ENCODE results near the gene UPK3A. TPM values are rescaled to one million over a fixed set of nuclear protein-coding genes. Genes with fewer than 3 reads are reported as not detected.
A peak's percentile ranks its signal among the peaks of the same experiment; 100 is the strongest.
"Not testable (repeated sequence)": the region's sequence is repeated elsewhere in the genome, so short reads cannot be mapped to it uniquely, and the experiment has no call there.

The UPK3A gene
- polyA plus RNA-seq, 6 donors from 2014 or later, result 0.55 to 0.57 TPM; not detected in 4

DNA sequence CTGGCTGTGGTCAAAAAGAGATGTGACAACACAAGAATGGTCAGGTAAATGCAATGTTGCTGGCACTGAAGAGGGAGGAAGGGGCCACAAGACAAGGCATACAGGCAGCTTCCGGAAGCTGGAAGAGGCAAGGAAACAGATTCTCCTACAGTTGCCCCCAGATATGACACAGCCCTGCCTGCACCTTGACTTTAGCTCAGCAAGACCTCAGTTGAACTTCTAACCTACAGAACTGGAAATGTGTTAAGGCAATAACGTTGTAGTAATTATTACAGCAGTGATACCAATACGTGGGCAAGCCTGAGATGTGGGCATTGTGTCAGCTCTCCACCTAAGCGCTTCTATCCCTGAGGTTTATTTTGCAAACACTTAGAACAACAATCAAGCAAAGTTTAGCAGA lies 39.8 kb upstream of the UPK3A start:
- H3K27me3 Mint-ChIP-seq, result no peaks in the 10 kb centered on the region
- H3K4me3 Mint-ChIP-seq, result peak overlapping the region in 1 of 8 donors; percentile 41
- peak overlapping the region in 2 of 6 donors; percentile 12 to 28 for H3K27ac Mint-ChIP-seq
- peaks cover 36 to 47% (median 44%) of the 10 kb centered on the region in 3 donors for H3K4me1 Mint-ChIP-seq
- no peak for DNase-seq
- no peak for ATAC-seq (ENCODE audit: low read depth in 2 of 2)
- no peaks in the 10 kb centered on the region for H3K36me3 Mint-ChIP-seq
- no peaks in the 10 kb centered on the region for H3K9me3 Mint-ChIP-seq

DNA sequence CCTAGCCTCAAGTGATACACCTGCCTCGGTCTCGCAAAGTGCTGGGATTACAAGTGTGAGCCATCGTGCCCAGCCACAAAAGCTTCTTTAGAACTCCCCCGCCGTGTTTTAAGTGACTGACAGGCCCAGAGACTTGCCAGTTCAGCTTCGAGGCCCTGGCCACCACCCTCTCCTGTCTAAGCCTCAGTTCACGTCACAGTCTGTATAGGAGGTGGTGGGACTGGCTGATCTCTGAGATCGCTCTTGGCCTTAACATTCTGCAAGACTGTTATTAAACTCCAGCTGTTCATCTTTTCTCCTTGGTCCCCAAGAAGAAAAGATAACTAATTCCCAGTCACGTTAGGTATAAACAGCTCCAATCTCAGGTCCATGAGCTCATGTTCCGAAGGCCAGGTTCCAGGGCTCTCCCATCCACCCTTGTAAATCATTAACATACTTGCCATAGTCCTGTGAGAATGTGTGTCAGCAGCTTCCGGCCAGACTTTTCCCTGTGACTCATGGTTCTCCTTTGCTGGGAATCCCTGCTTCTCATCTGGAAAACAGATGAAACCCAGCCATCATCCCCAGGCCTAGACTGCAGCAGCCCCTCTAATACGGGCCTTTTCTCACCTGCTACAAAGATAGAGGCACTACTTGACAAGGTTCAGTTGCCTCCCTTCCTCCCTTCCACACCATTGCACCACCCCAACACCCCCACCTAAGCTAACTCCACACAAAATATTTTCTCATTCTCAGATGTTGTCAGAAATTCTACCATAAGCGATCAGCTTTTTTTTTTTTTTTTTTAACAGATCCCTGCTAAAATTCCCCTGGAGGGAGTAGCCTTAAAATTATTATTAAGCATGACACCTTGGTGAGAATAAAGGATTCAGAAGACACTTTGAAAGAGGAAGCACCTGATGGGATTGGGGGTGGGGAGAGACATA lies 38.4 kb upstream of the UPK3A start:
- peak overlapping the region in 6 of 8 donors; percentile 1 to 88 (median 42) for H3K4me3 Mint-ChIP-seq
- DNase-seq (peak; percentile 33), ATAC-seq (ENCODE audit: low read depth in 2 of 2) (peak; percentile 59 to 60)
- peaks cover 31 to 37% (median 36%) of the 10 kb centered on the region in 3 donors for H3K4me1 Mint-ChIP-seq
- peak overlapping the region in 4 of 6 donors; percentile 74 to 89 (median 78) for H3K27ac Mint-ChIP-seq
- no peaks in the 10 kb centered on the region for H3K36me3 Mint-ChIP-seq
- no peaks in the 10 kb centered on the region for H3K27me3 Mint-ChIP-seq
- H3K9me3 Mint-ChIP-seq, result no peaks in the 10 kb centered on the region

DNA sequence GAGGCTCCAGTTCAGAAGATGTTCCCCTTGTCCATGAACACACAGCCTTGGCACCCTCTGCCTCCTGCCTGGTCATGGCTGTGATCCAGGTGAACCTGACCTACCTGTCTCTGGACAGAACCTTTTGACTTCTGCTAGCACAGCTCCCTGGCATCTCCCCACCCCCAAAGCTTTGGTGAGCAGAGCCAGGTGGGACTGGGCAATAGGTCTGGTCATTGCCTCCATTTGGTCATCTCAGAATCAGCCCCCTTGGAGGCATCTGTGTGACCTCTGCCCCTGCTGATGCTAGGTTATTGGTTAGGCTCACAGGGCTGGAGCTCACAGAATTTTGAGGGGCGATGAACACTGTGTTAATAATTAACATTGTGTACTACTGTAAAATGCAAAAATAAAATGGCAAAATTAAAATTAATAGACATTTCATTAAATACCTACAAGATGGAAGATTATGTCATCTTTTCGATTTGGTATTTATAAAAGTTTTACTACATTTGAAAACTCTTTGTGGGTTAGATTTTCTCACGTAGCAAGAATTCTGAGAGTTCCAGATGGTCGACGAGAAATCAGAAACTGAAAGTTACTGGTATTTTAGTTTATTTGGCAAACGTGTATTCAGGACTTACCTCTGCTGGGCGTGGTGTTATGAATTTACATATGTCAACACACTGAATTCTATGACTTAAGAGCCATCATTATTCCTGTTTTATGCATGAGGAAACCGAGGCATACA lies 35.8 kb upstream of the UPK3A start:
- no peak for DNase-seq
- H3K36me3 Mint-ChIP-seq, result no peaks in the 10 kb centered on the region
- H3K9me3 Mint-ChIP-seq, result no peaks in the 10 kb centered on the region
- no peaks in the 10 kb centered on the region for H3K27me3 Mint-ChIP-seq
- ATAC-seq (ENCODE audit: low read depth in 2 of 2), result peak; percentile 44 to 64
- H3K27ac Mint-ChIP-seq, result peak overlapping the region in 3 of 6 donors; percentile 62 to 80 (median 74)
- H3K4me1 Mint-ChIP-seq, result peaks cover 21 to 31% (median 24%) of the 10 kb centered on the region in 3 donors
- H3K4me3 Mint-ChIP-seq, result peak overlapping the region in 3 of 8 donors; percentile 15 to 42 (median 33)

DNA sequence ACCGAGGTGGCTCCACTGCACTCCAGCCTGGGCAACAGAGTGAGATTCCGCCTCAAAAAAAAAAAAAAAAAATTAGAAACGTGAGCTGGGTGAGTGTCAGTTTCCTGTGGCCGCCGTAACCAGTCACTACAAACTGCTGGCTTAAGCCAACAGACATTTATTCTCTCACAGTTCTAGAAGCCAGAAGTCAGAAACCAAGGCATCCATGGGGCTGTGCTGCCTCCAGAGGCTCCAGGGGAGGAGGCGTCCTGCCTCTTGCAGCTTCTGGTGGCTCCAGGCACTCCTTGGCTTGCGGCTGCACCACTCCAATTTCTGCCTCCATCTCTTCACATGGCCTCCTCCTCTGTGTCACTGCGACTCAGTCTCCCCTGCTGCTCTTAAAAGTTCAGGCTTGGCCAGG lies 32.9 kb upstream of the UPK3A start:
- no peak overlapping the region for H3K27ac Mint-ChIP-seq
- H3K27me3 Mint-ChIP-seq, result no peaks in the 10 kb centered on the region
- no peaks in the 10 kb centered on the region for H3K9me3 Mint-ChIP-seq
- H3K4me3 Mint-ChIP-seq, result peak overlapping the region in 1 of 8 donors; percentile 5
- H3K36me3 Mint-ChIP-seq, result no peaks in the 10 kb centered on the region
- no peak for ATAC-seq (ENCODE audit: low read depth in 2 of 2)
- peaks cover 11 to 20% (median 12%) of the 10 kb centered on the region in 3 donors for H3K4me1 Mint-ChIP-seq
- no peak for DNase-seq

DNA sequence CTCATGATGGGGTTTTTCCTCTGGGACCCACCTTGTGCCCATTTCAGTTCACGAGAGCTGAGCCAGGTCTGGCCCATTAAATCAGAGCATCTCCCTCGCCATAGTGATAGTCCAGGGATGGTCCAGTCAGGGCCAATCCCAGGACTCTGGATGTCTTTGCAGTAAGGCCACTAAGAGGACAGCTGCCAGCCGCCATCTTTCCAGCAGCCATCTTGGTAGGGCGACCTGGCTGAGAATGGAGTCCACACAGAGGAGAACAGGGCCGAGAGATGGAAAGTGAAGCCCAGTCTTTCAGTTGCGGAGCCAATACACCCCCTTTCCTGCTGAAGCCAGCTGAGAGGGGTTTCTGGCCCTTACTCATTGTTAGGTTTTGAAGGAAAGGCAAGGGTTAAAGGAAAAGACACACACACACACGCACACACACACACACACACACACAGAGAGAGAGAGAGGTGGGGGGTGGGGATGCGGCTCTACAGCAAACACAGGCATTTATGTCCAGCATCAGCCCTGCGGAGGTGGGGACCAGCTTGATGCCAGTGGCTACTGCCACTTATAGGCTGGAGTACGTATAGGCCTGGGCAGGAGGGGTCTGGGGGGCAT lies 31.6 kb upstream of the UPK3A start:
- Mint-ChIP-seq H3K9me3 (no peaks in the 10 kb centered on the region), H3K36me3 (no peaks in the 10 kb centered on the region), H3K27ac (peak overlapping the region in 1 of 6 donors; percentile 76), H3K27me3 (no peaks in the 10 kb centered on the region), H3K4me3 (no peak overlapping the region), H3K4me1 (peaks cover 9 to 19% (median 16%) of the 10 kb centered on the region in 3 donors)
- ATAC-seq (ENCODE audit: low read depth in 2 of 2) (no peak), DNase-seq (no peak)

DNA sequence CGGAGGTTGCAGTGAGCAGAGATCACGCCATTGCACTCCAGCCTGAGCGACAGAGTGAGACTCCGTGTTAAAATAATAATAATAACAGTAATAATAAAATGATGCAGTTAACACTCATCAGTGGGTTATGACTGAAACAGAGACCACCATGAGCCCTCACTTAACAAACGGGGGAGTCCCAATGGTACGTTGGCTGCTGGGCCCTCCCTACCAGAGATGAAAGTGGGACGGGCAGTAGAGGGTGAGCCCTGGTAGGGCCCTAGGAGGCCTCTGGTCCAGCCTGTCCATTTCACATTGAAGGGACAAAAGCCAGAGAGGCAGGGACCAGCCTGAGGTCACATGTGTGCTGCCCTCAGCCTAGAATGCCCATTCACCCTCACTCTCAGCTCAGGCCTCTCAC lies 30.4 kb upstream of the UPK3A start:
- no peaks in the 10 kb centered on the region for H3K9me3 Mint-ChIP-seq
- DNase-seq (no peak), ATAC-seq (ENCODE audit: low read depth in 2 of 2) (no peak)
- no peaks in the 10 kb centered on the region for H3K27me3 Mint-ChIP-seq
- peaks cover under 1 to 13% (median 5%) of the 10 kb centered on the region in 3 donors for H3K4me1 Mint-ChIP-seq
- H3K27ac Mint-ChIP-seq, result no peak overlapping the region
- no peaks in the 10 kb centered on the region for H3K36me3 Mint-ChIP-seq
- no peak overlapping the region for H3K4me3 Mint-ChIP-seq

DNA sequence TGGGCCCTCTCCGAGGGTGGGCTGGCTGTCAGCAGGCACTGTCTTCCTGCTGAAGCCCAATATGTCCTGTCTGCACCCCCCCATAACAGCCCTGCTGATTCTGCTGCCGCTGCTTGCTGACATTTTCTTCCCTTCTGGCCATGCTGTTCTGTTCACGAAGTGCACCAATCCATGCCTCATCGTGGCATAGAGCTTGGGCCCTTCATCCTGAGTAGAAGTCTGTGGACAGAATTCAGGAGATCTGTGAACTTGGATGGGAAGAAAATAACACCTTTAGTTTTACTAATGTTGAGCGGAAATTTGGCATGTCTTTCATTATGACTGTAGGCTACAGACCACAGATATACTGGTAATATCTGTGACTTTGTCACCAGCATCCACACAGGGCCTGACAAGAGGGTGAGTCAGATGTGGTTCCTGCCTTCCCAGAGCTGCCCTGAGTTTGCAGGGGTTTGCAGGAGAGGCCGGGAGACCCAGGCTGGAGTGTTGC lies 29.9 kb upstream of the UPK3A start:
- Mint-ChIP-seq H3K4me1 (peaks cover 5 to 14% (median 5%) of the 10 kb centered on the region in 3 donors), H3K27me3 (peaks cover 0 to 3% (median 0%) of the 10 kb centered on the region in 3 donors), H3K27ac (no peak overlapping the region), H3K9me3 (no peaks in the 10 kb centered on the region), H3K36me3 (no peaks in the 10 kb centered on the region), H3K4me3 (peak overlapping the region in 1 of 8 donors; percentile 61)
- ATAC-seq (ENCODE audit: low read depth in 2 of 2) (no peak), DNase-seq (no peak)

DNA sequence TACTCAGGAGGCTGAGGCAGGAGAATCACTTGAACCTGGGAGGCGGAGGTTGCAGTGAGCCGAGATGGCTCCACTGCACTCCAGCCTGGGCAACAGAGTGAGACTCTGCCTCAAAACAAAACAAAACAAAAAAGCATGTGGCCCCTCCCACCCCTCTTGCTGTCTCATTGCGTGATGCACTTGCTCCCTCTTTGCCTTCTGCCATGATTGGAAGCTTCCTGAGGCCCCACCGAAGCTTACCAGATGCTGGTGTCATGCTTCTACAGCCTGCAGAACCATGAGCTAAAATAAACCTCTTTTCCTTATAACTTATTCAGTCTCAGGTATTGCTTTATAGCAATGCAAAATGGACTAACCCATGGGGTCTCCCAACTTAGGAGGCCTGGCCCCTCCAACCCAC lies 26.8 kb upstream of the UPK3A start:
- not testable (repeated sequence) for H3K4me3 Mint-ChIP-seq; H3K36me3 Mint-ChIP-seq; ATAC-seq (ENCODE audit: low read depth in 2 of 2); H3K27ac Mint-ChIP-seq; DNase-seq; H3K9me3 Mint-ChIP-seq; H3K27me3 Mint-ChIP-seq
- H3K4me1 Mint-ChIP-seq, result peaks cover 29 to 33% (median 29%) of the 10 kb centered on the region in 3 donors

DNA sequence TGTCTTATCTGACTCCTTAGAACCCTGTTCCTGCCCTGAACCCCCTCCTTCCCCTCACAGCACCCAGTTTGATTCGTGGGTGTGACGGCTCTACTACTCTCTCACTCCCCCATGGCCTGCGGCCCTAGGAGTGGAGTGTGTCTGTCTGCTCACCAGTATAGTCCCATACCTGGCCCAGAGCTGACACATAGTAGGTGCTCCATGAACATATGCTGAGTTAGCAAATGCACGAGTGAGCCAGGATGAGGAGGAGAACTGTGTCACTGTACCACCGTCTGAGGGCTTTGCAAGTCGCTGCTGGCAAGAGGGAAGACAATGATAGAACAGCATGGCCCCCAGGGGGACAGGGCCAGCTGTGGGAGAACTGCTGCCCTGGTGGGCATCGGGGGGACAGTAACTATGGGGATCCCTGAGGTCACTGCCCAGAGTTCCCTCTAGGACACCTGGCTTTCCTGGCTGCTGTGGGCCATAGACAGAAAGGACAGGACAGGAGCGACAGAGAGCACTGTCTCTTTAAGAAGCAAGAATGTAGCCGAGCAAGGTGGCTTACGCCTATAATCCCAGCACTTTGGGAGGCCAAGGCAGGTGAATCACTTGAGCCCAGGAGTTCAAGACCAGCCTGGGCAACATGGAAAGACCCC lies 24.9 kb upstream of the UPK3A start:
- Mint-ChIP-seq H3K4me3 (peak overlapping the region in 3 of 8 donors; percentile 25 to 66 (median 36)), H3K4me1 (peaks cover 40 to 47% (median 43%) of the 10 kb centered on the region in 3 donors), H3K27me3 (peaks cover 0 to 6% (median 0%) of the 10 kb centered on the region in 3 donors), H3K27ac (no peak overlapping the region), H3K36me3 (no peaks in the 10 kb centered on the region), H3K9me3 (no peaks in the 10 kb centered on the region)
- ATAC-seq (ENCODE audit: low read depth in 2 of 2), result no peak
- DNase-seq, result no peak

DNA sequence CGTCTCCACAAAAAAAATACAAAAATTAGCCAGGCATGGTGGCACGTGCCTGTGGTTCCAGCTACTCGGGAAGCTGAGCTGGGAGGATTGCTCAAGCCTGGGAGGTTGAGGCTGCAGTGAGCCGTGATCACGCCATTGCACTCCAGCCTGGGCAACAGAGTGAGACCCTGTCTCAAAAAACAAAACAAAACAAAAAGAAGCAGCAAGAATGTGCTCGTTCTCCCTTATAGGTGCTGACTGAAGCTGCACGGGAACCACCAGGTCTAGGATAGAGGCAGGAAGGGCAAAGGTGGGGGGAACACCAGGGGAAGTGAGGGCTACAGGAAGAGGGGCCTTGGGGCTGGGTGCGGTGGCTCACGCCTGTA lies 24.4 kb upstream of the UPK3A start:
- H3K9me3 Mint-ChIP-seq; ATAC-seq (ENCODE audit: low read depth in 2 of 2); H3K36me3 Mint-ChIP-seq; H3K27me3 Mint-ChIP-seq; DNase-seq: not testable (repeated sequence)
- H3K27ac Mint-ChIP-seq, result peak overlapping the region in 1 of 6 donors; percentile 81
- peak overlapping the region in 4 of 8 donors; percentile 19 to 66 (median 40) for H3K4me3 Mint-ChIP-seq
- peaks cover 42 to 49% (median 45%) of the 10 kb centered on the region in 3 donors for H3K4me1 Mint-ChIP-seq

DNA sequence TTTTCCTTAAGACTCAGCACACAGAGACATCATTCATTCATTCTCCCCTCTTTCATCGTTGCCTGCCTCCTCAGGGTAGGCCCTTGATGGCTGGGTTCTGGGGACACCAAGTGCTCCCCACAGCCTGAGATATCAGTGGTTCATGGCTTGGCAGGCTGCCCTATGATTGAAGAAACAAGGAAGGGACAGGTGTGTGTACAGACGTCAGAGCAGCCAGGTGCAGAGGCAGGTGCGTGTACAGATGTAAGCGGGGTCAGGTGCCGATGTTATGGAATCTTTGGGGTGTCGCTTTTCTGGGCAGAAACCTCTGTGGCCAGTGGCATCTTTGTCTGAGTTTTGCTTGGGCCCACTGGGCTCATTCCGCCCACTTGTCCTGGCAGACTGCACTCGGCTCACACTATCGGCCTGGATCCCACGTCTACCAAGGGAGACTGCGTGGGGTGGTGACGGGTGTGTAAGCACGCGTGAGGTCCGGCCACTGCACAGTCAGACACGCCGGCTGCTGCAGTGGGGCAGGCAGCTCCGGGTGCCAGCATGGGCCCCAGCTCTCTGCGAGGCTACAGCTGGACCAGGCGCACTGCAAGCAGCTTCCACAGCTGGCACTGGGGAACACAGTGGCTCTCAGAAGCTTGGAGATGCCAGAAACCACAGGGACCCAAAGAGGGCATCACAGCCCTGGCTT lies 23.2 kb upstream of the UPK3A start:
- ATAC-seq (ENCODE audit: low read depth in 2 of 2), result no peak
- no peak for DNase-seq
- Mint-ChIP-seq H3K36me3 (no peaks in the 10 kb centered on the region), H3K4me1 (peaks cover 43 to 53% (median 48%) of the 10 kb centered on the region in 3 donors), H3K4me3 (peak overlapping the region in 4 of 8 donors; percentile 56 to 74 (median 61)), H3K27me3 (peaks cover 0 to 6% (median 0%) of the 10 kb centered on the region in 3 donors), H3K27ac (peak overlapping the region in 2 of 6 donors; percentile 20 to 58), H3K9me3 (no peaks in the 10 kb centered on the region)

DNA sequence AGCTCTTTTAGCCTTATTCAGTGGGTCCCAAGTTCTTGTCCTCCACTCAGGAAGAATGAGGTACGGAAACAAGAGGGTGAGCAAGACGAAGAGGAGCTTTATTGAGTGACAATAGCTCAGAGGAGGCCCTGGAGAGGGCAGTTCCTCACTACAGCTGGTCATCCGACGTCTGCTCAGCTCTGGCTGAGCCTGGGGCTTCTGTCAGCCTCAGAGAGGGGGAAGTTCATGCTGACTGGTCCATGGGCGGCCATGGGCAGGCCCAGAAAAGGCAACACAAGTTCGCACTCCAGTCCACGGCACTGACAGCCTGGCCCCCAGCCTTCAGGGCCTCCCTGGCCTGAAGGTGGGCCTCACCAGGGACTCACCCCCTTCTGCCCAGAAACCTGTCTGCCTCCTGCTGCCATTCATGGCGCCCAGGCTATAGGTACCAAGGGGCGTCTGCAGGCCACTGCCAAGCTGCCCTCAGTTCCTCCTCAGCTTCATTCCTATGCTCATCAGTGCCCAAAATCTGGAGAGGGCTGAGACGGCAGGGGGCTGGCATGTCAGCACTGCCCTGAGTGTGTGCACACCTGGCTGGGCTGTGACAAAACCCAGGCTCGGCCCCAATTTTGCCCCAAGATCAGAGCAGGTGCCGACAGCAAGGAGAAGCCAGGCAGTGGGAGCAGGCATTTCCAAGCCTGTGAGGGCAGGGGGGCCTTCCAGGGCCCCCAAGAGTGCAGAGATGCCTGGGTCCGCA lies 22.4 kb upstream of the UPK3A start:
- Mint-ChIP-seq H3K27me3 (peaks cover 0 to 6% (median 0%) of the 10 kb centered on the region in 3 donors), H3K9me3 (no peaks in the 10 kb centered on the region), H3K27ac (peak overlapping the region in 3 of 6 donors; percentile 7 to 47 (median 14)), H3K4me3 (peak overlapping the region in 7 of 8 donors; percentile 55 to 97 (median 81)), H3K36me3 (no peaks in the 10 kb centered on the region), H3K4me1 (peaks cover 40 to 53% (median 48%) of the 10 kb centered on the region in 3 donors)
- ATAC-seq (ENCODE audit: low read depth in 2 of 2) (no peak), DNase-seq (no peak)
